Activated T-cell treated with anti-CD3 and anti-CD28 coated beads for 1 hour (primary cell): ENCODE results near the gene KIAA1614.
"Not testable (repeated sequence)": the region's sequence is repeated elsewhere in the genome, so short reads cannot be mapped to it uniquely, and the experiment has no call there.

Experiments used
- DNase-seq: peaks from one replicate; pipeline ENCODE4 v3.0.0-alpha.2; 2020; ENCODE audit warnings: low read depth

Gene KIAA1614

GRCh38 chr1:180961622-180962021 lies 48.9 kb downstream of the KIAA1614 start:
- no peak for DNase-seq

- no peak for DNase-seq
Observed at GRCh38 chr1:180962178-180962577, 49.5 kb downstream of the KIAA1614 start.

GRCh38 chr1:180964056-180964455 lies 51.4 kb downstream of the KIAA1614 start:
- DNase-seq = no peak

- no peak for DNase-seq
Observed at GRCh38 chr1:180964595-180964994, 51.9 kb downstream of the KIAA1614 start.

GRCh38 chr1:180966312-180966711 lies 53.6 kb downstream of the KIAA1614 start:
- DNase-seq = no peak

GRCh38 chr1:180966744-180967536 lies 54.2 kb downstream of the KIAA1614 start:
- no peak for DNase-seq

GRCh38 chr1:180967558-180967957 lies 54.9 kb downstream of the KIAA1614 start:
- DNase-seq = no peak

GRCh38 chr1:180968834-180969233 lies 56.1 kb downstream of the KIAA1614 start:
- not testable (repeated sequence) for DNase-seq

GRCh38 chr1:180969434-180969833 lies 56.7 kb downstream of the KIAA1614 start:
- DNase-seq = no peak

- no peak for DNase-seq
Observed at GRCh38 chr1:180970333-180971079, 57.8 kb downstream of the KIAA1614 start.

GRCh38 chr1:180971273-180971997 lies 58.7 kb downstream of the KIAA1614 start:
- DNase-seq = no peak

- no peak for DNase-seq
Observed at GRCh38 chr1:180973369-180973768, 60.7 kb downstream of the KIAA1614 start.

- DNase-seq = no peak
Observed at GRCh38 chr1:180974236-180974635, 61.5 kb downstream of the KIAA1614 start.

GRCh38 chr1:180975551-180975950 lies 62.9 kb downstream of the KIAA1614 start:
- no peak for DNase-seq

GRCh38 chr1:180976191-180976590 lies 63.5 kb downstream of the KIAA1614 start:
- DNase-seq = no peak

GRCh38 chr1:180976732-180977357 lies 64.1 kb downstream of the KIAA1614 start:
- DNase-seq = no peak

- DNase-seq = peak; percentile 4
Observed at GRCh38 chr1:180981596-180982387, 69.1 kb downstream of the KIAA1614 start.

GRCh38 chr1:180982422-180982821 lies 69.7 kb downstream of the KIAA1614 start:
- no peak for DNase-seq

GRCh38 chr1:180988253-180988752 lies 75.6 kb downstream of the KIAA1614 start:
- no peak for DNase-seq

- no peak for DNase-seq
Observed at GRCh38 chr1:180994262-180994661, 81.6 kb downstream of the KIAA1614 start.

- no peak for DNase-seq
Observed at GRCh38 chr1:180997843-180998504, 85.3 kb downstream of the KIAA1614 start.
